Left ventricle myocardium inferior (tissue), 1 donor: ENCODE results near the gene CLRN3. TPM values are rescaled to one million over a fixed set of nuclear protein-coding genes. Genes with fewer than 3 reads are reported as not detected.

ENCODE experiments used
- DNase-seq: peaks from one replicate; pipeline ENCODE4 v3.0.0-alpha.2; 2020
- H3K27ac ChIP-seq: fragments of 200-600 bp; replicated peaks from 2 replicates; pipeline ENCODE4 v1.8.0; 2021
- H3K27me3 ChIP-seq: fragments of 200-600 bp; 2 replicates; pipeline ENCODE4 v1.8.0; 2021; ENCODE audit warnings: low read depth
- H3K36me3 ChIP-seq: fragments of 200-600 bp; 2 replicates; pipeline ENCODE4 v1.8.0; 2021
- H3K4me1 ChIP-seq: fragments of 200-600 bp; 2 replicates; pipeline ENCODE4 v1.8.0; 2021
- H3K4me3 ChIP-seq: fragments of 200-600 bp; 2 replicates; pipeline ENCODE4 v1.8.0; 2021; ENCODE audit warnings: mild to moderate bottlenecking, moderate library complexity
- H3K9me3 ChIP-seq: fragments of 200-600 bp; replicated peaks from 2 replicates; pipeline ENCODE4 v1.8.0; 2021
- CTCF ChIP-seq: fragments of 200-600 bp; IDR thresholded peaks from 2 replicates; pipeline ENCODE4 v1.8.0; 2021; ENCODE audit warnings: antibody characterized with exemption, mild to moderate bottlenecking, borderline replicate concordance
- intact Hi-C: fragments of 100-400 bp; cut with micrococcal nuclease; formaldehyde crosslinking; loops from one replicate; pipeline ENCODE4 v1.11.0; 2022
- total RNA-seq: library from RNA; stranded (reverse); fragmentation: NEBNext Ultra II Directional; extraction: Animal tissue kit (Norgen Biotek cat#: 25700); gene quantifications from one replicate; pipeline ENCODE4 v1.2.1, GENCODE V29; 2021
- donor health status: DM: no; HTN: yes; CAD: no; lungs with severe emphysema.

CLRN3 gene
- total RNA-seq, 1 donor from 2014 or later: not detected

- Histone ChIP-seq H3K27me3 (peaks cover 19% of the 10 kb centered on the region), H3K36me3 (no peaks in the 10 kb centered on the region), H3K9me3 (peaks cover 36% of the 10 kb centered on the region), H3K27ac (no peak overlapping the region), H3K4me1 (no peaks in the 10 kb centered on the region), H3K4me3 (no peak overlapping the region)
- DNase-seq: no peak
- no peak for TF ChIP-seq CTCF
- intact Hi-C loops: no loop called here
Observed at GRCh38 chr10:127866276-127867013, 26.3 kb downstream of the CLRN3 start.

GRCh38 chr10:127863231-127863825, 29.4 kb downstream of the CLRN3 start:
- no peak for TF ChIP-seq CTCF
- intact Hi-C loops: no loop called here
- H3K9me3 ChIP-seq: peaks cover 15% of the 10 kb centered on the region
- H3K36me3 ChIP-seq: no peaks in the 10 kb centered on the region
- no peak overlapping the region for H3K27ac ChIP-seq
- H3K4me3 ChIP-seq: no peak overlapping the region
- H3K27me3 ChIP-seq: peaks cover 4% of the 10 kb centered on the region
- no peak for DNase-seq
- H3K4me1 ChIP-seq: no peaks in the 10 kb centered on the region

GRCh38 chr10:127860592-127860991, 32.1 kb downstream of the CLRN3 start:
- intact Hi-C loops: no loop called here
- Histone ChIP-seq H3K4me3 (no peak overlapping the region), H3K4me1 (no peaks in the 10 kb centered on the region), H3K9me3 (peaks cover 15% of the 10 kb centered on the region), H3K27me3 (no peaks in the 10 kb centered on the region), H3K36me3 (no peaks in the 10 kb centered on the region), H3K27ac (no peak overlapping the region)
- no peak for DNase-seq
- no peak for TF ChIP-seq CTCF

- TF ChIP-seq CTCF: no peak
- Histone ChIP-seq H3K9me3 (no peaks in the 10 kb centered on the region), H3K4me3 (no peak overlapping the region), H3K4me1 (peaks cover 6% of the 10 kb centered on the region), H3K36me3 (no peaks in the 10 kb centered on the region), H3K27me3 (peaks cover 21% of the 10 kb centered on the region), H3K27ac (no peak overlapping the region)
- no peak for DNase-seq
- intact Hi-C loops: no loop called here
Observed at GRCh38 chr10:127855976-127856375, 36.8 kb downstream of the CLRN3 start.

GRCh38 chr10:127855591-127855881, 37.2 kb downstream of the CLRN3 start:
- H3K27me3 ChIP-seq: peaks cover 23% of the 10 kb centered on the region
- H3K4me1 ChIP-seq: peaks cover 6% of the 10 kb centered on the region
- no peak overlapping the region for H3K27ac ChIP-seq
- TF ChIP-seq CTCF: no peak
- no peak overlapping the region for H3K4me3 ChIP-seq
- no peaks in the 10 kb centered on the region for H3K9me3 ChIP-seq
- intact Hi-C loops: no loop called here
- H3K36me3 ChIP-seq: no peaks in the 10 kb centered on the region
- no peak for DNase-seq
